Endothelial cell (in vitro differentiated cells): Measurements from ENCODE around the gene IGLON5. TPM values are rescaled to one million over a fixed set of nuclear protein-coding genes. Genes with fewer than 3 reads are reported as not detected.

Experiments used
- DNase-seq: peaks from one replicate; pipeline ENCODE4 v3.0.0; 2021; ENCODE audit warnings: low spot score
- H3K27ac Mint-ChIP-seq: one replicate; pipeline ENCODE4 v1.8.0; 2021; ENCODE audit warnings: mixed read lengths, inconsistent platforms; ENCODE audit not compliant: unreplicated experiment
- H3K27me3 Mint-ChIP-seq: one replicate; pipeline ENCODE4 v1.8.0; 2021; ENCODE audit warnings: mild to moderate bottlenecking, moderate library complexity, mixed read lengths, inconsistent platforms; ENCODE audit not compliant: unreplicated experiment
- H3K36me3 Mint-ChIP-seq: one replicate; pipeline ENCODE4 v1.8.0; 2021; ENCODE audit warnings: mild to moderate bottlenecking, low read depth, mixed read lengths, inconsistent platforms; ENCODE audit not compliant: unreplicated experiment
- H3K4me1 Mint-ChIP-seq: one replicate; pipeline ENCODE4 v1.8.0; 2021; ENCODE audit warnings: mild to moderate bottlenecking, mixed read lengths, inconsistent platforms; ENCODE audit not compliant: unreplicated experiment
- H3K4me3 Mint-ChIP-seq: one replicate; pipeline ENCODE4 v1.8.0; 2021; ENCODE audit warnings: mild to moderate bottlenecking, mixed read lengths, inconsistent platforms; ENCODE audit not compliant: unreplicated experiment
- H3K9me3 Mint-ChIP-seq: one replicate; pipeline ENCODE4 v1.8.0; 2021; ENCODE audit warnings: mixed read lengths, inconsistent platforms; ENCODE audit not compliant: unreplicated experiment
- CTCF ChIP-seq: fragments of 200-600 bp; sonication (generic); IDR thresholded peaks from one replicate; pipeline ENCODE4 v1.5.0; 2021; ENCODE audit warnings: antibody characterized with exemption; ENCODE audit not compliant: unreplicated experiment
- total RNA-seq: library from RNA; stranded (reverse); fragmentation: NEBNext Ultra II Directional; extraction: Animal tissue kit (Norgen Biotek cat#: 25700); gene quantifications from one replicate; pipeline ENCODE4 v1.2.1, GENCODE V29; 2021; ENCODE audit not compliant: unreplicated experiment

IGLON5 gene
- total RNA-seq, 1 donor from 2014 or later: 114 TPM

GRCh38 chr19:51319649-51320279, 8.3 kb downstream of the IGLON5 start:
- DNase-seq: no peak

GRCh38 chr19:51320280-51320657, 8.8 kb downstream of the IGLON5 start:
- Mint-ChIP-seq H3K27ac (no peak overlapping the region), H3K36me3 (peaks cover 36% of the 10 kb centered on the region)
- DNase-seq: no peak

More at GRCh38 chr19:51319649-51320279, 8.3 kb downstream of the IGLON5 start:
- H3K27ac Mint-ChIP-seq: no peak overlapping the region
- H3K27me3 Mint-ChIP-seq: peaks cover 13% of the 10 kb centered on the region
- H3K4me1 Mint-ChIP-seq: peaks cover 2% of the 10 kb centered on the region
- H3K4me3 Mint-ChIP-seq: no peak overlapping the region
- TF ChIP-seq CTCF: no peak
- H3K9me3 Mint-ChIP-seq: peaks cover under 1% of the 10 kb centered on the region
- peaks cover 37% of the 10 kb centered on the region for H3K36me3 Mint-ChIP-seq

GRCh38 chr19:51321799-51322198, 10.4 kb downstream of the IGLON5 start:
- Mint-ChIP-seq H3K4me1 (no peaks in the 10 kb centered on the region), H3K27me3 (peaks cover 20% of the 10 kb centered on the region), H3K9me3 (no peaks in the 10 kb centered on the region), H3K27ac (no peak overlapping the region), H3K36me3 (peaks cover 43% of the 10 kb centered on the region), H3K4me3 (no peak overlapping the region)
- no peak for TF ChIP-seq CTCF
- DNase-seq: no peak

More at GRCh38 chr19:51320280-51320657, 8.8 kb downstream of the IGLON5 start:
- Mint-ChIP-seq H3K4me1 (no peaks in the 10 kb centered on the region), H3K9me3 (no peaks in the 10 kb centered on the region), H3K4me3 (peak overlapping the region; percentile 48), H3K27me3 (peaks cover 13% of the 10 kb centered on the region)
- TF ChIP-seq CTCF: no peak

- no peak overlapping the region for H3K27ac Mint-ChIP-seq
- peaks cover 17% of the 10 kb centered on the region for H3K27me3 Mint-ChIP-seq
- no peak for DNase-seq
- peaks cover 47% of the 10 kb centered on the region for H3K36me3 Mint-ChIP-seq
- H3K4me3 Mint-ChIP-seq: no peak overlapping the region
- H3K9me3 Mint-ChIP-seq: no peaks in the 10 kb centered on the region
- no peaks in the 10 kb centered on the region for H3K4me1 Mint-ChIP-seq
- TF ChIP-seq CTCF: no peak
Measured at GRCh38 chr19:51323481-51324166, 12.2 kb downstream of the IGLON5 start.

GRCh38 chr19:51324167-51324481, 12.7 kb downstream of the IGLON5 start:
- Mint-ChIP-seq H3K27me3 (peaks cover 16% of the 10 kb centered on the region), H3K27ac (no peak overlapping the region), H3K9me3 (no peaks in the 10 kb centered on the region), H3K4me3 (no peak overlapping the region), H3K4me1 (no peaks in the 10 kb centered on the region), H3K36me3 (peaks cover 44% of the 10 kb centered on the region)
- DNase-seq: no peak
- no peak for TF ChIP-seq CTCF
